Natural killer cell treated with Interleukin-12 subunit alpha and Interleukin-12 subunit beta and Interleukin-15 and Interleukin-18, amount 100 ng/mL, for 72 hours (primary cell): ENCODE data around the gene NOL6. TPM values are rescaled to one million over a fixed set of nuclear protein-coding genes. Genes with fewer than 3 reads are reported as not detected.

ENCODE experiments used
- ATAC-seq, 2 donors: fragments of 150-1000 bp; cut with Tn5 transposase in 1 of 2; sonication (Bioruptor Pico), chemical (Tn5 transposase) in 1 of 2; 2 replicates each; pipeline ENCODE4 v1.10.0; 2021
- DNase-seq: peaks from one replicate; pipeline ENCODE4 v3.0.0; 2022; ENCODE audit warnings: low spot score
- H3K27ac Mint-ChIP-seq, 2 donors: 1 replicate in 1 of 2; 2 replicates in 1 of 2; pipeline ENCODE4 v1.8.0; 2022; ENCODE audit warnings: mixed read lengths in 2 of 2, mild to moderate bottlenecking in 1 of 2, moderate library complexity in 1 of 2
- H3K27me3 Mint-ChIP-seq, 2 donors: 1 replicate in 1 of 2; 2 replicates in 1 of 2; pipeline ENCODE4 v1.8.0; 2022; ENCODE audit warnings: mixed read lengths in 2 of 2
- H3K36me3 Mint-ChIP-seq: one replicate; pipeline ENCODE4 v1.8.0; 2022; ENCODE audit warnings: mixed read lengths
- H3K4me1 Mint-ChIP-seq, 2 donors: 1 replicate in 1 of 2; 2 replicates in 1 of 2; pipeline ENCODE4 v1.8.0; 2022; ENCODE audit warnings: low read depth in 2 of 2, mixed read lengths in 2 of 2, mild to moderate bottlenecking in 1 of 2
- H3K4me3 Mint-ChIP-seq: one replicate; pipeline ENCODE4 v1.8.0; 2022; ENCODE audit warnings: mixed read lengths
- H3K9me3 Mint-ChIP-seq: 2 replicates; pipeline ENCODE4 v1.8.0; 2022; ENCODE audit warnings: mixed read lengths
- total RNA-seq, 2 donors: library from RNA; stranded (reverse); gene quantifications; one replicate each; pipeline ENCODE4 v1.2.3, GENCODE V29; 2022

The NOL6 gene
- total RNA-seq, 2 donors from 2014 or later = 48.3 to 104 TPM

- Mint-ChIP-seq H3K27ac (peak overlapping the region in 1 of 2 donors; percentile 8), H3K36me3 (no peaks in the 10 kb centered on the region), H3K4me1 (peaks cover 2 to 3% of the 10 kb centered on the region in 2 donors), H3K4me3 (no peak overlapping the region), H3K9me3 (no peaks in the 10 kb centered on the region), H3K27me3 (no peaks in the 10 kb centered on the region)
- no peak for DNase-seq
- ATAC-seq = no peak
Measured at GRCh38 chr9:33440204-33440603, 33.5 kb downstream of the NOL6 start.

- no peak overlapping the region for H3K4me3 Mint-ChIP-seq
- peak overlapping the region in 1 of 2 donors; percentile 8 for H3K27ac Mint-ChIP-seq
- no peaks in the 10 kb centered on the region for H3K27me3 Mint-ChIP-seq
- H3K9me3 Mint-ChIP-seq = no peaks in the 10 kb centered on the region
- DNase-seq (no peak), ATAC-seq (no peak)
- no peaks in the 10 kb centered on the region for H3K36me3 Mint-ChIP-seq
- no peaks in the 10 kb centered on the region for H3K4me1 Mint-ChIP-seq
Measured at GRCh38 chr9:33439731-33440130, 34.0 kb downstream of the NOL6 start.

- no peaks in the 10 kb centered on the region for H3K4me1 Mint-ChIP-seq
- no peaks in the 10 kb centered on the region for H3K9me3 Mint-ChIP-seq
- DNase-seq (no peak), ATAC-seq (no peak)
- H3K27me3 Mint-ChIP-seq = no peaks in the 10 kb centered on the region
- H3K4me3 Mint-ChIP-seq = no peak overlapping the region
- H3K36me3 Mint-ChIP-seq = no peaks in the 10 kb centered on the region
- no peak overlapping the region for H3K27ac Mint-ChIP-seq
Measured at GRCh38 chr9:33438926-33439680, 34.6 kb downstream of the NOL6 start.

GRCh38 chr9:33437898-33438297, 35.8 kb downstream of the NOL6 start:
- Mint-ChIP-seq H3K9me3 (no peaks in the 10 kb centered on the region), H3K27ac (no peak overlapping the region), H3K27me3 (no peaks in the 10 kb centered on the region), H3K4me3 (no peak overlapping the region), H3K36me3 (no peaks in the 10 kb centered on the region), H3K4me1 (no peaks in the 10 kb centered on the region)
- DNase-seq (no peak), ATAC-seq (no peak)

GRCh38 chr9:33437205-33437604, 36.5 kb downstream of the NOL6 start:
- no peak for DNase-seq
- Mint-ChIP-seq H3K4me3 (no peak overlapping the region), H3K36me3 (no peaks in the 10 kb centered on the region), H3K27ac (no peak overlapping the region), H3K27me3 (no peaks in the 10 kb centered on the region), H3K4me1 (no peaks in the 10 kb centered on the region), H3K9me3 (no peaks in the 10 kb centered on the region)
- no peak for ATAC-seq

- Mint-ChIP-seq H3K4me1 (no peaks in the 10 kb centered on the region), H3K27ac (no peak overlapping the region), H3K36me3 (no peaks in the 10 kb centered on the region), H3K4me3 (no peak overlapping the region), H3K27me3 (no peaks in the 10 kb centered on the region), H3K9me3 (no peaks in the 10 kb centered on the region)
- no peak for ATAC-seq
- no peak for DNase-seq
Measured at GRCh38 chr9:33436445-33436844, 37.3 kb downstream of the NOL6 start.

- Mint-ChIP-seq H3K4me1 (no peaks in the 10 kb centered on the region), H3K27ac (peak overlapping the region in 1 of 2 donors; percentile 46), H3K27me3 (no peaks in the 10 kb centered on the region), H3K36me3 (no peaks in the 10 kb centered on the region), H3K9me3 (no peaks in the 10 kb centered on the region), H3K4me3 (no peak overlapping the region)
- no peak for DNase-seq
- no peak for ATAC-seq
Measured at GRCh38 chr9:33435821-33436277, 37.9 kb downstream of the NOL6 start.

GRCh38 chr9:33434317-33435105, 39.2 kb downstream of the NOL6 start:
- H3K9me3 Mint-ChIP-seq = no peaks in the 10 kb centered on the region
- no peak overlapping the region for H3K27ac Mint-ChIP-seq
- no peaks in the 10 kb centered on the region for H3K27me3 Mint-ChIP-seq
- no peak for DNase-seq
- no peaks in the 10 kb centered on the region for H3K36me3 Mint-ChIP-seq
- peak in 1 of 2 donors; percentile 48 for ATAC-seq
- H3K4me3 Mint-ChIP-seq = no peak overlapping the region
- H3K4me1 Mint-ChIP-seq = no peaks in the 10 kb centered on the region

- Mint-ChIP-seq H3K9me3 (no peaks in the 10 kb centered on the region), H3K36me3 (no peaks in the 10 kb centered on the region), H3K27me3 (no peaks in the 10 kb centered on the region), H3K4me3 (no peak overlapping the region), H3K27ac (no peak overlapping the region), H3K4me1 (no peaks in the 10 kb centered on the region)
- ATAC-seq (no peak), DNase-seq (no peak)
Measured at GRCh38 chr9:33433871-33434270, 39.9 kb downstream of the NOL6 start.

GRCh38 chr9:33431420-33431819, 42.3 kb downstream of the NOL6 start:
- DNase-seq (no peak), ATAC-seq (no peak)
- no peaks in the 10 kb centered on the region for H3K36me3 Mint-ChIP-seq
- no peak overlapping the region for H3K4me3 Mint-ChIP-seq
- H3K9me3 Mint-ChIP-seq = no peaks in the 10 kb centered on the region
- peaks cover 5 to 6% of the 10 kb centered on the region in 2 donors for H3K4me1 Mint-ChIP-seq
- no peaks in the 10 kb centered on the region for H3K27me3 Mint-ChIP-seq
- no peak overlapping the region for H3K27ac Mint-ChIP-seq

- ATAC-seq (no peak), DNase-seq (no peak)
- no peaks in the 10 kb centered on the region for H3K9me3 Mint-ChIP-seq
- H3K27me3 Mint-ChIP-seq = no peaks in the 10 kb centered on the region
- H3K4me1 Mint-ChIP-seq = peaks cover 5 to 9% of the 10 kb centered on the region in 2 donors
- no peak overlapping the region for H3K27ac Mint-ChIP-seq
- no peak overlapping the region for H3K4me3 Mint-ChIP-seq
- H3K36me3 Mint-ChIP-seq = no peaks in the 10 kb centered on the region
Measured at GRCh38 chr9:33430942-33431341, 42.8 kb downstream of the NOL6 start.

GRCh38 chr9:33429256-33429985, 44.3 kb downstream of the NOL6 start:
- no peak for DNase-seq
- Mint-ChIP-seq H3K36me3 (no peaks in the 10 kb centered on the region), H3K27me3 (no peaks in the 10 kb centered on the region), H3K4me1 (peaks cover 5 to 9% of the 10 kb centered on the region in 2 donors), H3K4me3 (no peak overlapping the region), H3K9me3 (no peaks in the 10 kb centered on the region), H3K27ac (no peak overlapping the region)
- no peak for ATAC-seq

GRCh38 chr9:33426843-33427293, 46.9 kb downstream of the NOL6 start:
- peak; percentile 74 to 86 for ATAC-seq
- H3K4me1 Mint-ChIP-seq = peaks cover 5 to 9% of the 10 kb centered on the region in 2 donors
- no peak overlapping the region for H3K4me3 Mint-ChIP-seq
- H3K27me3 Mint-ChIP-seq = no peaks in the 10 kb centered on the region
- DNase-seq = no peak
- H3K27ac Mint-ChIP-seq = peak overlapping the region in 1 of 2 donors; percentile 1
- H3K9me3 Mint-ChIP-seq = no peaks in the 10 kb centered on the region
- no peaks in the 10 kb centered on the region for H3K36me3 Mint-ChIP-seq

GRCh38 chr9:33425128-33425533, 48.6 kb downstream of the NOL6 start:
- H3K4me1 Mint-ChIP-seq = peaks cover 5 to 9% of the 10 kb centered on the region in 2 donors
- DNase-seq (no peak), ATAC-seq (no peak)
- no peaks in the 10 kb centered on the region for H3K9me3 Mint-ChIP-seq
- no peaks in the 10 kb centered on the region for H3K36me3 Mint-ChIP-seq
- no peak overlapping the region for H3K27ac Mint-ChIP-seq
- no peak overlapping the region for H3K4me3 Mint-ChIP-seq
- H3K27me3 Mint-ChIP-seq = peaks cover 0 to 4% of the 10 kb centered on the region in 2 donors
